Stomach (tissue), 9 donors: ENCODE results near the gene NPAS3. TPM values are rescaled to one million over a fixed set of nuclear protein-coding genes. Genes with fewer than 3 reads are reported as not detected.

ENCODE experiments used
- DNase-seq, 2 donors: peaks; one replicate each; pipeline versions ENCODE4 v3.0.0 to v3.0.0-alpha.2; 2013 to 2019
- H3K27ac ChIP-seq, 5 donors: fragments of 200-600 bp in 4 of 5; sonication (generic) in 4 of 5; one replicate each; pipeline ENCODE4 v1.5.1; 2013 to 2019; ENCODE audit warnings: mild to moderate bottlenecking in 1 of 5, moderate library complexity in 1 of 5
- H3K27me3 ChIP-seq, 3 donors: fragments of 200-600 bp; sonication (generic); one replicate each; pipeline ENCODE4 v1.5.1; 2017 to 2019; ENCODE audit warnings: mixed run types in 1 of 3
- H3K36me3 ChIP-seq, 4 donors: fragments of 200-600 bp; sonication (generic); 1 replicate in 3 of 4; 2 replicates in 1 of 4; pipeline ENCODE4 v1.5.1; 2016 to 2019
- H3K4me1 ChIP-seq, 4 donors: fragments of 200-600 bp; sonication (generic); one replicate each; pipeline ENCODE4 v1.5.1; 2016 to 2019
- H3K4me3 ChIP-seq, 4 donors: fragments of 200-600 bp; sonication (generic) in 3 of 4; one replicate each; pipeline ENCODE4 v1.5.1; 2016 to 2019; ENCODE audit warnings: mild to moderate bottlenecking in 1 of 4
- H3K9me3 ChIP-seq, 4 donors: fragments of 200-600 bp; sonication (generic); one replicate each; pipeline ENCODE4 v1.5.1; 2016 to 2019
- CTCF ChIP-seq, 7 experiments: fragments of 450-650 bp in 4 of 7; fragments of 200-600 bp in 3 of 7; sonication (generic) in 3 of 7; IDR thresholded peaks; one replicate each; pipeline ENCODE4 v1.5.1; 2016 to 2019; ENCODE audit warnings: antibody characterized with exemption in 7 of 7, control low read depth in 2 of 7, mild to moderate bottlenecking in 1 of 7
- EP300 ChIP-seq: sonication (generic); formaldehyde crosslinking; IDR thresholded peaks from one replicate; pipeline ENCODE4 v1.6.1; 2017; ENCODE audit warnings: antibody characterized with exemption
- POLR2A ChIP-seq, 4 donors: fragments of 450-650 bp; IDR thresholded peaks; one replicate each; pipeline ENCODE4 v1.6.1; 2016; ENCODE audit warnings: antibody characterized with exemption in 4 of 4, control low read depth in 2 of 4, mild to moderate bottlenecking in 1 of 4, moderate library complexity in 1 of 4
- POLR2AphosphoS5 ChIP-seq, 3 donors: sonication (generic); formaldehyde crosslinking; IDR thresholded peaks; one replicate each; pipeline ENCODE4 v1.6.1; 2016; ENCODE audit warnings: antibody characterized with exemption in 3 of 3
- WGBS, 5 donors: extraction: QIAGEN DNeasy Blood & Tissue Kit in 3 of 5; methylation state at CpG; one replicate each; pipeline versions ENCODE4 v1.1.5 to v1.1.7; 2013 to 2018; 5-methylcytosine and 5-hydroxymethylcytosine counted together
- intact Hi-C: fragments of 100-400 bp; cut with DNase I; formaldehyde crosslinking; loops from one replicate; pipeline ENCODE4 v1.15.1; 2023; ENCODE audit warnings: low total_unique reads
- polyA plus RNA-seq, 3 donors: library from polyadenylated mRNA; stranded (reverse); fragments of 200-250 nt; gene quantifications; one replicate each; pipeline ENCODE4 v1.2.3, GENCODE V29; 2013
- total RNA-seq, 5 donors: library from RNA; depleted of rRNA; stranded (reverse); fragments of >200 nt; gene quantifications; one replicate each; pipeline versions ENCODE4 v1.1.0 to v1.2.3, GENCODE V29; 2014 to 2016
- donor health status: healthy with polysubstance abuse.
- donor health status: Bipolar disorder and iron deficiency.
- donor health status: healthy.

The NPAS3 gene
- total and polyA plus RNA-seq, 8 donors, result under 0.01 to 7.9 (median 0.76) TPM; not detected in 1

- no peak for DNase-seq
- Histone ChIP-seq H3K4me1 (no peaks in the 10 kb centered on the region), H3K27me3 (no peaks in the 10 kb centered on the region), H3K27ac (no peak overlapping the region), H3K36me3 (no peaks in the 10 kb centered on the region), H3K4me3 (no peak overlapping the region), H3K9me3 (no peaks in the 10 kb centered on the region)
- intact Hi-C loops, result no loop called here
- WGBS, 5 donors, result 87 to 93% (median 92%) methylated on average over 2 of the region's 2 CpGs
- TF ChIP-seq POLR2AphosphoS5 (IDR thresholded peaks at IDR 0.05) (no peak), CTCF (IDR thresholded peaks at IDR 0.05) (no peak), POLR2A (IDR thresholded peaks at IDR 0.05) (no peak), EP300 (no peak)
These were observed 617.9 kb downstream of the NPAS3 start for GRCh38 chr14:33556382-33557121.

- DNase-seq, result no peak
- intact Hi-C loops, result no loop called here
- no peak for TF ChIP-seq POLR2AphosphoS5 (IDR thresholded peaks at IDR 0.05)
- no peak for TF ChIP-seq EP300
- no peak for TF ChIP-seq CTCF (IDR thresholded peaks at IDR 0.05)
- TF ChIP-seq POLR2A (IDR thresholded peaks at IDR 0.05), result no peak
- 57 to 71% (median 62%) methylated on average over 7 of the region's 7 CpGs for WGBS, 5 donors
- H3K36me3 ChIP-seq, result no peaks in the 10 kb centered on the region
- no peak overlapping the region for H3K4me3 ChIP-seq
- no peaks in the 10 kb centered on the region for H3K27me3 ChIP-seq
- H3K27ac ChIP-seq, result no peak overlapping the region
- H3K4me1 ChIP-seq, result peaks cover 0 to 12% (median 0%) of the 10 kb centered on the region in 4 donors
- H3K9me3 ChIP-seq, result no peaks in the 10 kb centered on the region
These were observed 622.2 kb downstream of the NPAS3 start for GRCh38 chr14:33560718-33561431.

GRCh38 chr14:33561488-33562175 lies 623.0 kb downstream of the NPAS3 start:
- DNase-seq, result peak in 1 of 2 donors; percentile 56
- peaks cover 0 to 12% (median 0%) of the 10 kb centered on the region in 4 donors for H3K4me1 ChIP-seq
- 70 to 82% (median 73%) methylated on average over 7 of the region's 7 CpGs for WGBS, 5 donors
- no peaks in the 10 kb centered on the region for H3K27me3 ChIP-seq
- no peak for TF ChIP-seq EP300
- TF ChIP-seq POLR2A (IDR thresholded peaks at IDR 0.05), result no peak
- no peaks in the 10 kb centered on the region for H3K9me3 ChIP-seq
- H3K27ac ChIP-seq, result no peak overlapping the region
- intact Hi-C loops, result no loop called here
- no peak overlapping the region for H3K4me3 ChIP-seq
- no peaks in the 10 kb centered on the region for H3K36me3 ChIP-seq

GRCh38 chr14:33563191-33563900 lies 624.7 kb downstream of the NPAS3 start:
- DNase-seq, result no peak
- Histone ChIP-seq H3K27me3 (no peaks in the 10 kb centered on the region), H3K4me1 (peaks cover 0 to 12% (median 0%) of the 10 kb centered on the region in 4 donors), H3K9me3 (no peaks in the 10 kb centered on the region), H3K36me3 (no peaks in the 10 kb centered on the region), H3K4me3 (no peak overlapping the region), H3K27ac (no peak overlapping the region)
- no peak for TF ChIP-seq CTCF (IDR thresholded peaks at IDR 0.05)
- TF ChIP-seq POLR2A (IDR thresholded peaks at IDR 0.05), result no peak
- no peak for TF ChIP-seq POLR2AphosphoS5 (IDR thresholded peaks at IDR 0.05)
- no peak for TF ChIP-seq EP300
- 76 to 85% (median 81%) methylated on average over 2 of the region's 2 CpGs for WGBS, 5 donors
- intact Hi-C loops, result no loop called here
